Lower lobe of right lung (tissue), 2 donors: ENCODE data around the gene TTLL7. TPM values are rescaled to one million over a fixed set of nuclear protein-coding genes. Genes with fewer than 3 reads are reported as not detected.

Source experiments
- ATAC-seq, 2 donors: fragments of 200-7000 bp; cut with Tn5 transposase; one replicate each; pipeline ENCODE4 v1.9.1; 2020 to 2022; ENCODE audit warnings: mild to moderate bottlenecking in 2 of 2, moderate library complexity in 2 of 2
- DNase-seq: peaks from one replicate; pipeline ENCODE4 v3.0.0-alpha.2; 2020
- H3K27ac ChIP-seq: fragments of 200-600 bp; one replicate; pipeline ENCODE4 v1.8.0; 2022
- H3K27me3 ChIP-seq: fragments of 200-600 bp; one replicate; pipeline ENCODE4 v1.8.0; 2022; ENCODE audit warnings: low read depth
- H3K36me3 ChIP-seq: fragments of 200-600 bp; one replicate; pipeline ENCODE4 v1.8.0; 2022; ENCODE audit warnings: mild to moderate bottlenecking
- H3K4me1 ChIP-seq: fragments of 200-600 bp; one replicate; pipeline ENCODE4 v1.8.0; 2022
- H3K4me3 ChIP-seq: fragments of 200-600 bp; one replicate; pipeline ENCODE4 v1.8.0; 2022; ENCODE audit warnings: mild to moderate bottlenecking
- H3K9me3 ChIP-seq: fragments of 200-600 bp; one replicate; pipeline ENCODE4 v1.8.0; 2022
- CTCF ChIP-seq: fragments of 200-600 bp; IDR thresholded peaks from one replicate; pipeline ENCODE4 v1.8.0; 2022; ENCODE audit warnings: antibody characterized with exemption, mild to moderate bottlenecking
- intact Hi-C: fragments of 100-400 bp; cut with DNase I; formaldehyde crosslinking; loops from one replicate; pipeline ENCODE4 v1.11.0; 2022
- total RNA-seq: library from RNA; stranded (reverse); fragmentation: NEBNext Ultra II Directional; extraction: Animal tissue kit (Norgen Biotek cat#: 25700); gene quantifications from one replicate; pipeline ENCODE4 v1.2.1, GENCODE V29; 2021
- donor health status: DM: no; HTN: yes; CAD: no; lungs with severe emphysema.

The TTLL7 gene
- total RNA-seq, 1 donor from 2014 or later = 20.3 TPM

GRCh38 chr1:84010136-84010535, 11.2 kb upstream of the TTLL7 start:
- no peak for DNase-seq
- H3K9me3 ChIP-seq = no peaks in the 10 kb centered on the region
- ATAC-seq = no peak
- no peaks in the 10 kb centered on the region for H3K36me3 ChIP-seq
- H3K27me3 ChIP-seq = peaks cover 3% of the 10 kb centered on the region
- no peak for TF ChIP-seq CTCF
- H3K4me3 ChIP-seq = no peak overlapping the region
- no peak overlapping the region for H3K27ac ChIP-seq
- H3K4me1 ChIP-seq = no peaks in the 10 kb centered on the region
- intact Hi-C loops = no loop called here

GRCh38 chr1:84008631-84009030, 9.7 kb upstream of the TTLL7 start:
- Histone ChIP-seq H3K4me1 (no peaks in the 10 kb centered on the region), H3K36me3 (no peaks in the 10 kb centered on the region), H3K4me3 (no peak overlapping the region), H3K27ac (no peak overlapping the region), H3K9me3 (no peaks in the 10 kb centered on the region), H3K27me3 (peaks cover 3% of the 10 kb centered on the region)
- no peak for TF ChIP-seq CTCF
- intact Hi-C loops = no loop called here
- DNase-seq (no peak), ATAC-seq (no peak)

- Histone ChIP-seq H3K4me3 (no peak overlapping the region), H3K27me3 (peaks cover 3% of the 10 kb centered on the region), H3K27ac (no peak overlapping the region), H3K4me1 (no peaks in the 10 kb centered on the region), H3K9me3 (no peaks in the 10 kb centered on the region), H3K36me3 (no peaks in the 10 kb centered on the region)
- ATAC-seq (no peak), DNase-seq (no peak)
- TF ChIP-seq CTCF = no peak
- intact Hi-C loops = no loop called here
Observed at GRCh38 chr1:84006591-84006990, 7.7 kb upstream of the TTLL7 start.

GRCh38 chr1:84001501-84001900, 2.6 kb upstream of the TTLL7 start:
- no peak for ATAC-seq
- no peak for TF ChIP-seq CTCF
- Histone ChIP-seq H3K9me3 (no peaks in the 10 kb centered on the region), H3K27me3 (peaks cover 5% of the 10 kb centered on the region), H3K36me3 (no peaks in the 10 kb centered on the region), H3K4me1 (peaks cover 6% of the 10 kb centered on the region), H3K4me3 (no peak overlapping the region), H3K27ac (no peak overlapping the region)
- intact Hi-C loops = no loop called here
- no peak for DNase-seq

GRCh38 chr1:84000954-84001495, 2.1 kb upstream of the TTLL7 start:
- TF ChIP-seq CTCF = no peak
- intact Hi-C loops = no loop called here

More at GRCh38 chr1:84000954-84001495, 2.1 kb upstream of the TTLL7 start:
- Histone ChIP-seq H3K36me3 (no peaks in the 10 kb centered on the region), H3K4me3 (no peak overlapping the region), H3K9me3 (no peaks in the 10 kb centered on the region), H3K27me3 (peaks cover 5% of the 10 kb centered on the region), H3K4me1 (peaks cover 6% of the 10 kb centered on the region), H3K27ac (no peak overlapping the region)
- DNase-seq = no peak
- no peak for ATAC-seq
